Measurements from ENCODE around the gene N4BP2. TPM values are rescaled to one million over a fixed set of nuclear protein-coding genes. Genes with fewer than 3 reads are reported as not detected.

Gene N4BP2
- total RNA-seq, 6 experiments from 2014 or later, result 4.2 to 8.0 (median 6.3) TPM

- TF ChIP-seq, protein P1, sequence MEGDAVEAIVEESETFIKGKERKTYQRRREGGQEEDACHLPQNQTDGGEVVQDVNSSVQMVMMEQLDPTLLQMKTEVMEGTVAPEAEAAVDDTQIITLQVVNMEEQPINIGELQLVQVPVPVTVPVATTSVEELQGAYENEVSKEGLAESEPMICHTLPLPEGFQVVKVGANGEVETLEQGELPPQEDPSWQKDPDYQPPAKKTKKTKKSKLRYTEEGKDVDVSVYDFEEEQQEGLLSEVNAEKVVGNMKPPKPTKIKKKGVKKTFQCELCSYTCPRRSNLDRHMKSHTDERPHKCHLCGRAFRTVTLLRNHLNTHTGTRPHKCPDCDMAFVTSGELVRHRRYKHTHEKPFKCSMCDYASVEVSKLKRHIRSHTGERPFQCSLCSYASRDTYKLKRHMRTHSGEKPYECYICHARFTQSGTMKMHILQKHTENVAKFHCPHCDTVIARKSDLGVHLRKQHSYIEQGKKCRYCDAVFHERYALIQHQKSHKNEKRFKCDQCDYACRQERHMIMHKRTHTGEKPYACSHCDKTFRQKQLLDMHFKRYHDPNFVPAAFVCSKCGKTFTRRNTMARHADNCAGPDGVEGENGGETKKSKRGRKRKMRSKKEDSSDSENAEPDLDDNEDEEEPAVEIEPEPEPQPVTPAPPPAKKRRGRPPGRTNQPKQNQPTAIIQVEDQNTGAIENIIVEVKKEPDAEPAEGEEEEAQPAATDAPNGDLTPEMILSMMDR (IDR thresholded peaks at IDR 0.05), result no peak
- TF ChIP-seq POLR2A (IDR thresholded peaks at IDR 0.05), result no peak
- ATAC-seq (no peak), DNase-seq (no peak)
- H3K27me3 ChIP-seq, result no peaks in the 10 kb centered on the region
- H3K4me1 ChIP-seq, result no peaks in the 10 kb centered on the region
- H3K36me3 ChIP-seq, result no peaks in the 10 kb centered on the region
- no peak overlapping the region for H3K27ac ChIP-seq
- no peak overlapping the region for H3K4me3 ChIP-seq
- 89% methylated on average over 3 of the region's 3 CpGs for WGBS (ENCODE audit: insufficient coverage, low coverage, low lambda C conversion rate, missing lambda C conversion rate)
- no peaks in the 10 kb centered on the region for H3K9me3 ChIP-seq
- intact Hi-C loops (cut with DNase I), result no loop called here
Observed at GRCh38 chr4:40164459-40164858, 107.8 kb downstream of the N4BP2 start.

DNA sequence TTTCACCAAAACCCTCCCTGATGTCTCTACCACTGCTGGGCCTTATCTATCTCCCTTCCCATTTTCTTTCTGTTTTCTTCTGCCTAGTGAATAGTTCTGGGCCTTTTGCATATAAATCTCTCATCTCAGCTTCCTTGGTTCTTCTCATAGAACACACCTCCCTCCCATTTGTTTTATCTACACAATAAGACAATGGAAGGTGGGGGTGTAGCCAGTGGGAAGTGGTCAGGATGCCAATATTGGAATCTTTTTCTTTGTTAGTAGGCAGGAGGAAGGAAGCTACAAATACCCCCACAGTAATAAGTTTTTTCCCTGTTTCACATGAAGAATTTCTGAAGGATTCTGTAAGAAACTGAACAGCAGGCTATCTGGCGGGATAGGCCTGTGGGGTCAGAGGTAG, 109.3 kb downstream of the N4BP2 start:
- no peaks in the 10 kb centered on the region for H3K27me3 ChIP-seq
- WGBS (ENCODE audit: insufficient coverage, low coverage, low lambda C conversion rate, missing lambda C conversion rate), result 77% methylated on average over 1 of the region's 1 CpG
- intact Hi-C loops (cut with DNase I), result no loop called here
- ATAC-seq, result no peak
- H3K36me3 ChIP-seq, result no peaks in the 10 kb centered on the region
- H3K4me1 ChIP-seq, result no peaks in the 10 kb centered on the region
- H3K27ac ChIP-seq, result no peak overlapping the region
- H3K9me3 ChIP-seq, result no peaks in the 10 kb centered on the region
- no peak overlapping the region for H3K4me3 ChIP-seq
- TF ChIP-seq, protein P1 (IDR thresholded peaks at IDR 0.05), result no peak
- TF ChIP-seq POLR2A (IDR thresholded peaks at IDR 0.05), result no peak
- no peak for DNase-seq

DNA sequence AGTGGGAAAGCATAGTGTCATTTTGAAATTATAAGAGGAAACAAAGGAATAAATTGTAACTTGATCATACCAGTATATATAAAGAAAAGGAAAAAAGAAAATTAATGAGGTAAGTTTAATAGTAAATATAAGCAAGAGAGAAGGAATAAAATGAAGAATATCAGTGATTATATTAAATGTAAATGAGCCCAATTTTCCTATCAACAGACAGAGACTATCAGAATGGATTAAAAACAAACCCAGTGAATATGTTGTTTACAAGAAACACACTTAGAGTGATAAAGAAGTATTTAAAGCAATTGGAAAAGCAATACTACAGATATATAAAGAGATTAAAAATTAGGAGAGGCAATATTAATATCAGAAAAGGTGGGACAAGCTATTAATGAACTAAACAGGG, 111.4 kb downstream of the N4BP2 start:
- intact Hi-C loops (cut with DNase I), result no loop called here
- ATAC-seq (no peak), DNase-seq (no peak)
- no peaks in the 10 kb centered on the region for H3K27me3 ChIP-seq
- H3K9me3 ChIP-seq, result no peaks in the 10 kb centered on the region
- H3K4me3 ChIP-seq, result no peak overlapping the region
- no peak overlapping the region for H3K27ac ChIP-seq
- no peaks in the 10 kb centered on the region for H3K36me3 ChIP-seq
- TF ChIP-seq, protein P1 (IDR thresholded peaks at IDR 0.05), result no peak
- TF ChIP-seq POLR2A (IDR thresholded peaks at IDR 0.05), result no peak
- no peaks in the 10 kb centered on the region for H3K4me1 ChIP-seq

GRCh38 chr4:40170588-40170987, 113.9 kb downstream of the N4BP2 start:
- H3K36me3 ChIP-seq, result no peaks in the 10 kb centered on the region
- TF ChIP-seq POLR2A (IDR thresholded peaks at IDR 0.05), result no peak
- TF ChIP-seq, protein P1 (IDR thresholded peaks at IDR 0.05), result no peak
- H3K27me3 ChIP-seq, result no peaks in the 10 kb centered on the region
- H3K27ac ChIP-seq, result no peak overlapping the region
- no peak for DNase-seq
- H3K9me3 ChIP-seq, result no peaks in the 10 kb centered on the region
- no peak overlapping the region for H3K4me3 ChIP-seq
- intact Hi-C loops (cut with DNase I), result loop anchor here in 1 of 2 donors (10.0 kb wide), 1 partner anchor 134 kb away; no protein-coding TSS in a partner anchor
- peak in 1 of 4 donors; percentile 54 for ATAC-seq
- no peaks in the 10 kb centered on the region for H3K4me1 ChIP-seq

DNA sequence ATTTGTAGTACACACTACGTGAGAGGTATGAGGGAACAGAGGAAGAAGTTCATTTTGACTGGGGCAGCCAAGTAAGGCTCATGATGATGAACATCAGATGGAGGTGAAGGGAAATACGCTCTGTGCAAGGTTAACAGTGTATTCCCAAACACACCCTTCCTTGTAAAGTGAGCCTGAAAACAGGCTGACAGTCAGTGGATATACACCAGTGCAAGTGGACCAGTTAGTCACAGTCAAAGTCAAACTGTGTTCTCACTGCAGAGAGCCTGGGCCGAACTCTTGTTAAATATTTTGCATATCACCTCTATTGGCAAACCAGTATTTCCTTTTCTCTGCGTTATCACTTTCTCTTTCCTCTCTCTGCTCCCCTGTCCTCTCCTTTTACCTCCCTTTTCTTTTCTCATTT, 116.8 kb downstream of the N4BP2 start:
- Histone ChIP-seq H3K27ac (no peak overlapping the region), H3K4me3 (no peak overlapping the region), H3K4me1 (no peaks in the 10 kb centered on the region), H3K9me3 (no peaks in the 10 kb centered on the region), H3K36me3 (no peaks in the 10 kb centered on the region), H3K27me3 (no peaks in the 10 kb centered on the region)
- ATAC-seq, result peak in 1 of 4 donors; percentile 26
- intact Hi-C loops (cut with DNase I), result loop anchor here in 1 of 2 donors (10.0 kb wide), 1 partner anchor 131 kb away; no protein-coding TSS in a partner anchor
- 47% methylated on average over 4 of the region's 4 CpGs for WGBS (ENCODE audit: insufficient coverage, low coverage, low lambda C conversion rate, missing lambda C conversion rate)
- TF ChIP-seq, protein P1 (IDR thresholded peaks at IDR 0.05), result no peak
- no peak for TF ChIP-seq POLR2A (IDR thresholded peaks at IDR 0.05)
- no peak for DNase-seq
